ENCODE data around the gene RPL34.
"Not testable (repeated sequence)": the region's sequence is repeated elsewhere in the genome, so short reads cannot be mapped to it uniquely, and the experiment has no call there.

RPL34 gene

DNA sequence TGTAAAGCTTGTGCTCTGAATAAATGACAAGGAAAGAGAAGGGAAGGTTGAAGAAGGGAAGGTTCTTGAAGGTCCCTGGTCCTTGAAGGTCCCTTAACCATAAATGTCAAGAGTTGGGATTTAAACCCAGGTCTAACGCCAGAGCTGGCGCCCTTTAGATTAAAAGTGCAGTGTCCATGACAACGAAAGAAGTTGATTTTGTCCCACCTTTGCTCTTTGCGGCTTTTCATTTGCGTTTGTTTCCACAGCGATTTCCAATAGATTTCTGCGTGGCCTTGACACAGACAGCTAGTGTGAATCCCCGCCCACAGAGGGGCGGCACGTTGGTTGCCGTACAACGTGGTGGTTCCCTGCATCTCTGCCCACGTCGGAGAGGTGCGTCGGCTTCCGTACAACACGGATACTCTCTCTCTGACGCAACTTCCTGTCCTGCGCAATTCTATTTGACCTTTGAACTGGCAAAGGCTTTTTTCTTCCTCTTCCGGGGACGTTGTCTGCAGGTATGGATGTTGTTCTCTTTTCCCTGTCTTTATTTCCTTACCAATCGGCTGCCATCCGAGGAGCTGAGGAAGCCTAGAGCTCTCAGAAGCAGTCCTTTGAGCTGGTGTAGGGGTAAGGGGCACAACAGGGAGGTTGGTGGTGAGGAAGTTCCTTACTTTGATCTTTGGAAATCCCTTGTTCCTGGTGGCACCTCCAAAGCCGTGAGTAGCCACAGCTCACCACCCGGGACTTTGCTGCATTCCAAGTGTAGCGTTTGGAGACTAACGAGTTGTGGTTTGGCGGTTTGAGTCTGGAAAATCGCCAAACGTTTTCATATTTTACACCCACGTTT, at the start of gene RPL34:
TSS of gene RPL34 (plus strand) at position 476 of the 832 bp plus-strand sequence. CDS start 1,384 bp downstream, outside the sequence.
- DNase-seq (ENCODE audit: low read depth): peak; percentile 97

DNA sequence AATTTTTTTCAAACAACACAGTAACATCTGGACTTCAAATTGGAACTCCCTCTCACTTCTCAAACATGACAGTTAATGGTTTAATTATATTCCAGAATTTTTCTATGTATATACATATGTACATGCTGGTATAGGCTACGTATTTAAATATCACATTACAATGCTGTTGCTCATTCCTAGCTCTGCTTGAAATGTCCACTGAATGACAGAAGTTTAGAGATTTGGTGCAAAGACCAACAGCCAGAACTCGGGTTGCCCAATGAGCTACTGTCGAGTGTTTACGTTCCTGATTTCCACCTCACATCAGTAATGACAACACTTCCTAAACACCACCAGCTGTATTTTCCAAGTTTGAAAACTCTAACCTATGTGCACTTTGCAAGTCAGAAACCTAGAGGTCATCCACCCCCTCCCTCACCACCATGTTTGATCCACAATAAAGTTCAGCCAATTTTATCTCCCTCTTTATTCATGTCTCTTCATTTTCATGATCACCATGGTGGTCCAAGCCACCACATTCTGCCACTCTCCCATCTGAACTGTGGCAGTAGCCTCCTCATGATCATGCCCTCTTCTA, 49.3 kb upstream of the RPL34 start:
- DNase-seq (ENCODE audit: low read depth): no peak

DNA sequence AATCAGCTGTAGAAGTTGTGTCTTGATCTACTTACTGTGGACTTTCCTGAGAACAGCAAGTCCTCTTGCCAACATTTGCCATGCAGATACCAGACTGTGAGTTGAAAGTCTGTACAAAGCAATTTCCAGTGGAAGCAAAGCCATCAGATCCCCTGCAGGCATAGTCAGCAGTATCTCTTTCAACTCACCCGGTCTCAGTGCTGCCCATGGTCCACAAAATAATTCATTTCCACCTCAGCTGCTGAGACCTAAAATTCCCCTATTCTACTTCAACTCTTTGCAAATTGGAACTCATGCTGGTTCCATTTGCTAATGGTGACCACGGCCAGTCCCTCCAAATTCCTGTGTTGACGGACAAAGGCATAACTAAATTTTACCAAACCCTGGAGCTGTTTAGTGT, 46.0 kb upstream of the RPL34 start:
- DNase-seq (ENCODE audit: low read depth): no peak

DNA sequence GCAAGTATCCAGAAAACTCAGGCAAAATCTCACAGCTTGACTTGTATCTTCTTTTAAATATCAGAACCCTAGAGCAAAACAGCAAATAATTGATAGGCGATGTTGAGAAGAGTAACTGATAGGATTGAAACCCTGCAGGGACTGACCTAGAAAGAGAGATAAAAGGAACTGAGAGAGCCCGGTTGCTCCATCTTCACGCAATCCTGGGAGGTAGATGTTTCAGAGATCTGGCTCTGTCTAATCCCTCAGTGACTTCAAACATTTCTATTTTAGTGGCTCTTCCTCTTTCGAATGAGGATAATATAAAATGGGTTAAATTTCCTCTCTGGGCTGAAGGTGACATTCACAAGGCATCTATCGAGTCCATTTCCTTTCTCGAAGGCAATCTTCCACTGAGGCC, 39.3 kb upstream of the RPL34 start:
- DNase-seq (ENCODE audit: low read depth): no peak

DNA sequence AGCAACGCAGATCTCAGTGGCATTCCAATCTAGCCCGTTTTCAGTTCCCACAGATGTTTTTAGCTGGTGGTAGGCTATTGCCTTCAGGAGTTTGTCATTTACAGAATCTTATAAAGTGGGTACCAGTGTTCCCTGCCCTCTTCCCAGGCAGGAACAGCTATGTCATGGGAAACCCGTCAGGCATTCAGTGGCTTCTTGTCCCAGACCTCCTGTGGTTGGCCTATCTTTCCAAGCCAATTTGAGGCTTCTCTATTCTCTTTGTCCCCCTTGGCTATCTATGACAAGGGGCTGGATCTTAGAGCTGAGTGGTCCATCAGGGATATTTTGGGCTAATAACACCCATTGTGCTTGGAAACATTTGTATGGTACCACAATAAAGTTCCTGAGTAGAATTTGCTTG, 33.6 kb upstream of the RPL34 start:
- no peak for DNase-seq (ENCODE audit: low read depth)

DNA sequence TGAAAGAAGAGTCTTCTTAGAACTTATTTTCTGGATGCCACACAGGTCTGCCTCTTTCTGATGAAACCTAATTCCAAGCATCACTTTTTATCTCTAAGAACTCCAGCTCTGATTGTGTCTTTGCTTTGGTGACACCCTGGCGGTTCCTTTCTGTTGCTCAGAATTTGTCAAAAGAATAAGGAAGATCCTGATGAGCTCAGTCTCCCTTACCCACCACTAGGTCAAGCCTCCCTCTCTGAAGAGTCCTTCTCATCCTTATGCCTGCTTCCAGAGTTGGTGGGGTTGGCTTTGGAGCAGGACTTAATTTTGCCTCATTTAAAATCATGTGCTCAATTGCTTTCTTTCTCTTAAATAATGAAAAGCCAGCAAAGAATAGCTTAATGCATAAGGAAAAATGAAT, 31.5 kb upstream of the RPL34 start:
- DNase-seq (ENCODE audit: low read depth): no peak

DNA sequence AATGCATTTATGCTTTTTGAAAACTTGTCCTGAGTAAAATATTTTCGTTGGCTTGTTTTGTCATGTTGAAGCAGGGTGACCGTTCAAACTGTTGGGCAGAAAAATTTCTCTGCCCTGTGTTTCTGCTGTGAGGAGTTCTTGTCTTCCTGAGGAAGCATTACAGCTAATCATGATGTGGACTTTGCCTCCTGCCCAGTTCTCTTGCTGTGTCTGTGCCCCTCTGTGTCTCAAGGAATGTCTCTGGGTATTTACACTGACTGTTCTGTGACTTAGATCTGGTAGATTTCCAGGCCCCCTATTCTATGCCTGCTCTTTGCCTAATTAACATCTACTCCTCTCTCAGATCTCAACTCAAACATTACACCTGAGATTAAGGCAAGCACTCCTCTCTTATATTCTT, 30.4 kb upstream of the RPL34 start:
- no peak for DNase-seq (ENCODE audit: low read depth)

DNA sequence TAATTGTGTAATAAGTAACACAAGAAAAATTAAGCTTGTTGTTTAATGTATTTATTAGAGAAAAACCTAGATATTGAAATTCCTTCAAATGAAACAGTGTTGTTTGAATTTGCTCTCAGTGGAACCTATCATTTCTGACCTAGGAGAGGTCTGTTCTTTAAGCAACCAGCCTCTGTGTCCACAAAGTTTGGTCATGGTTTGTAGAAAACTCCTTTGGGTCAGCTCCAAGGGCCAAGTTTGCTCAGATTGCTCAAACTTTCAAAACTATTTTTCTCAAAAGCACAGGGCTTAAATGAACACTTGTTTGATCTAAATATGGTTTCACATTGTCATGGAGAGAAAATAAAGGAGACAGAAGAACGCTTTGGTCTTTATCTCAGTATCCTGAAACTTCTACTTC, 29.6 kb upstream of the RPL34 start:
- no peak for DNase-seq (ENCODE audit: low read depth)

DNA sequence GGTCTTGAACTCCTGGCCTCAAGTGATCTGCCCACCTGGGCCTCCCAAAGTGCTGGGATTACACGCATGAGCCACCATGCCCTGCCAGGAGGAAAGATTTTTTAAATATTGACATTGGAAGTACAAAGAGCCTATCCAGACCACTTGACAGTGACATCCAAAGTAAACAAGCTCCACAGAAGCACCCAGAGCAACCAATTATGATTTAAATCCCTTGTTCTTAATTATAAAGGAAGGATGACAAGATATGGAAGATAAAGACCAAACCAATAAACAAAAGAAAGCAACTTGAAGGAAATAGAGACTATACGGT, 27.7 kb upstream of the RPL34 start:
- no peak for DNase-seq (ENCODE audit: low read depth)

DNA sequence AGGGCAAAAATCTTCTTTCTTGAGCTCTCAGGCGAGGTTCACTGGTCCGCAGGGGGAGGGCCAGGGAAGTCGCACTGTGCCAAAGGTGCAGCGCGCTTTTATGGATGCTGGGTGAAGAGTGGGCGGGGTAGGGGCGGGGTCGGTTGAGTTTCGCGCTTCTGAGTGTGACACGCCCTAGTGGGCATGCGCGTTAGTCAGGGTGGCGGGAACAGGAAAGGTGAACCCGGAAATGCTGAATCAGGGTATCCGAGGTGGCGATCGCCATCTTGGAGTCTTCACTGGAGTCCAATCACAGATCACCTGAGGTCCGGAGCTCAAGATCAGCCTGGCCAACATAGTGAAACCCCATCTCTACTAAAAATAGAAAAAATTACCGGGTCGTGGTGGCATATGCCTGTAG, 26.1 kb upstream of the RPL34 start:
- not testable (repeated sequence) for DNase-seq (ENCODE audit: low read depth)

DNA sequence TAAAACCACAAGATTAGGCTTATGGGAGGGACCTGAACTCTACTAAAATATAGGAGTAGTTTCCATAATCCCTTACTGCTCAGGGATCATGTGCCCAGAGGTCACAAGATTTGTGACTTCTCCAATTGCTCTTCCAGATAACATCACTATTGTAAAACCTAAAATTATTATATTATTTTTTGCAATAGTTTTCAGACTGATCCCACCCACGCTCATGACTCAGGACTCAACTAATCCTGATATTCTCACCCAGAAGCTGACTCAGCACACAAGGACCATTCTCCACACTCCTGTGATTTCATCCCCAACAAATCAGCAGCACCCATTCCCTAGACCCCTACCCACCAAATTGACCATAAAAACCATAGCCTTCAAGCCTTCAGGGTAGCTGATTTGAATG, 24.0 kb upstream of the RPL34 start:
- DNase-seq (ENCODE audit: low read depth): no peak

DNA sequence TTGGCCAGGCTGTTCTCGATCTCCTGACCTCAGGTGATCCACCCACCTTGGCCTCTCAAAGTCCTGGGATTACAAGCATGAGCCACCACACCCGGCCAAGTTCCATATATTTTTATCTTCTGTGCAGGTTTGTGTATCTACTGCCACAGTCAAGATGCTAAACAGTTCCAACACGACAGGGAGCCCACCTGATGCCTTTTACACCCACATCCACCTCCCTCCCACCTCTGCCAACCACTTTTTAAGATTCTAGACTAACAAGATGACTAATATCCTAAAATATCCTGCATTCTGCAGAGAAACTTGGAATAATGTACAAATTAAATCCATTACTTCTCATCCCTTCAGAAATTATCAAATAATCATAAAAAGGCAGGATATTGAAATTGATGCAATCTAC, 19.3 kb upstream of the RPL34 start:
- no peak for DNase-seq (ENCODE audit: low read depth)

DNA sequence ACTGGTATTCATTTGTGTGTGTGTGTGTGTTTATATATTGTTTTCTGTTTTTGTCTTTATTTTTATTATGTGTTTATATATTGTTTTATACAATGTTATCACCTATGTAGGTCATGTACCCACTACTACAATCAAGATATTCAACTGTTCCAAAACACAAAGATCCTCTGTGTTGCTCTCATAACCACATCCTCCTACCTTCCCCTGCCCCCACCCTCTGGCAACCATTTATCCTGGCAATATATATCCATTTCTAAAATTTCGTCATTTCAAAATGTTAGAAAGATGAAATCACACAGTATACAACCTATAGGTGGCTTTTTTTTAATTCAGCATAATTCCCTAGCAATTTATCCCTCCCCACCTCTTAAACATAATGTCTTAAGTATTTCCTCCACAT, 18.8 kb upstream of the RPL34 start:
- DNase-seq (ENCODE audit: low read depth): no peak

DNA sequence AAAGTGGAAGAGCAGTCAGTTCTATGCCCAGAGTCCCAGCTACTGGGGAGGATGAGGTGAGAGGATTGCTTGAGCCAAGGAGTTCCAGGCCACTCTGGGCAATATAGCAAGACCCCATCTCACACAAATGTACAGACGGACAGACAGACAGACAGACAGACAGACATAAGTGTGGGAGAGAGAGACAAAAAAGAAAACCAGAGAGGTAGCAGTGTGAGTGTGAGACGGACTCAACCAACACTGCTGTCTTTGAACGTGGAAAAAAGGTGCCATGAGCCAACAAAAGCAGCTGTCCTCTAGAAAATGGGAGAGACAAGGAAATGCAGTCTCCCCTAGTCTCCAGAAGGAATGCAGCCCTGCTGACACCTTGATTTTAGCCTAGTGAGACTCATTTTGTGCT, 18.2 kb upstream of the RPL34 start:
- DNase-seq (ENCODE audit: low read depth): no peak

DNA sequence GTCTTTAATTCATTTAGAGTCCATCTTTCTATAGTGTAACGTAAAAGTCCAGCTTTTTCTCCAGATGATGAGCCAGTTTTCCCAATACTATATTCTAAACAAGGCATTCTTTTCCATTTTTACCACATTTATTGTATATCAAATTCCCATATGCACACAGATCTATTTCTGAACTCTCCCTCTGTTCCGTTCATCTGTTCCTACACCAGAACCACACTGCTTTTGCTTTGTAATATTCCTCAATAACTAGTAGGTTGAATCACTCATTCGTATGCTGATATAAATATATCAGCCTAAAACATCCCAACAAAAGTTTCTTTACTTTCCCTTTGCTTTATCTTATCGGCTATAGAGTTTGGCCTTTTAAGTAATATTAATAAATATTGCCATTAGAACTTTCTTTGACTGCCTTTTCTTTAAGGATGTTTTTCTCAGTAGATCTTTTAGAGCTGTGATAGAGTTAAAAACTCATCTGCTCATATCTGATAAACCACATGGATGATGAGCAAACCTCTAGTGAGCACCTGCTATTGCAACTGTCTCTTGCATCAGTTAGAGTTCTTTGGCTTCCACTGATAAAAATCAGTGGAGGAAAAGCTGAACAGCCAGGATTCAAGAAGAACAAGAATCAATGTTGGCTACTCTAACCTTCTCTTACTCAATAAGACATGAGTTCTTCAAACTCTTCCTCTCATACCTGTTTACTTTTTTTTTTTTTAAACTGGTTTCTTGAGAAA, 13.1 kb upstream of the RPL34 start:
- no peak for DNase-seq (ENCODE audit: low read depth)

DNA sequence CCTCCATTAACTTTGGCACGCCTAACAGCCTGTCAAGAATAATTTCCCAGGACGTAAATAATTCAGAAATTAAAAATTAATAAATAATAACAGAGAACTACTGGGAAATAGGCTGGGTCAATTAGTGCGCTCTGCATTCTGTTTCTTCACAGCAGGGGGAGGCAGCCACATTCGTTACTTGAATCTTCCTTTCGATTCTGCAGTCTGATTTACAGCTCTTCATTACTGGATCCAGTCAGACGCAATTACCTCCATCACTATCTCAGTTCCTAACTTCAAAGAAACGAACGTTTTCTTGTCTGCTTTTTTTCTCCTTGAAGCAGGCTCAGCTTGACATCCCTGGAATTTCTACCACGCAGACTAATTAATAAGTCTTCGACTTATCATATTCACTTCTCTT, 9.0 kb upstream of the RPL34 start:
- no peak for DNase-seq (ENCODE audit: low read depth)

DNA sequence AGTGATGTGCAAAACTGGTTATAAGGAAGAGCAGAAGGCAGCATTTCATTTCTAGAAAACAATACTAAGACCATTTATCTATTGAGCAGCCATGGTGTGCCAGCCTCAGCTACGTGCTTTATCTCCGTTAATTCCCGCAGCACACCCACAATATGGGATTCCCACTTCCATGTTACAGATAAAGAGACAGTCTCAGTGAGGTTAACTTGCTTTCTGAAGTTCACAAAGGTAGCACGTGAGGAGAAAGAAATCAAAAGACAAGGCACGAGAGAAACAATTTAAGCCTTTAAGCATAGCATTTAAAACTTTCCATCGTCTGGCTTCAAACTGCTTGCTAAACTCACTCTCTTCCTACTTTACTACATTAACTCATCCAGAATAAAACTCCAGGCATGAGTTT, 8.0 kb upstream of the RPL34 start:
- no peak for DNase-seq (ENCODE audit: low read depth)

DNA sequence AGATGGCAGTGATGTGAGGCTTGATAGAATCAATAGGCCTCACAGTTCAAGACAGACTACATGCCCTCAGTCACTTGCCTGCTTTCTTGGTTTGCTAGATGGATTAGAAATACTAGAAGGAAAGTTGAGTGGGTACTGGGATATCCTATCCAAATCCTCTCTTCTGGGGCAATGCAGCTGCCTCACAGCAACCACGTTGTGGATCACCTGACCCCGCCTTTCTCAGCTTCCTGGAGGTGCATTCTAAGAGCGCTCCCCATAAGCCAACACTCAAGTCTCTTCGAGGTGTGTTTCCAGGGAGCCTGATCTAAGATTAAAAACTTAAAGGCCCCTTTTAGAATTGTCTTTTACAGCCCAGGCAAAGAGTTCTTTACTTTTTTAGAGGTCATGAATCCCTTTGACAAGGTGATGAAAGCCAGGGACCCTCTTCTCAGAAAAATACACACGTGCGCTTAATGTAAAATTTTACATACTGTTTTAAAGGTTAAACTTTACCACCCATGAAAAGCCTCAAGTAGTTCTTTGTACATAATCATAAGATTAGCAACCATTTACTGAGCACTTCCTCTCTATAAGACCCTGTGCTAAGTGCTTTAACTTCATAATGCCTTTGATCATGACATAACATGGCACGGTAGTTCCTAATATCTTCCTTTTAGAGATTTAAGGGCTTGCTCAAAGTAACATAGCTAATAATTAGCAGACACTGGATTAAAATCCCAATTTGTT, 840 bp upstream of the RPL34 start:
- DNase-seq (ENCODE audit: low read depth): no peak

DNA sequence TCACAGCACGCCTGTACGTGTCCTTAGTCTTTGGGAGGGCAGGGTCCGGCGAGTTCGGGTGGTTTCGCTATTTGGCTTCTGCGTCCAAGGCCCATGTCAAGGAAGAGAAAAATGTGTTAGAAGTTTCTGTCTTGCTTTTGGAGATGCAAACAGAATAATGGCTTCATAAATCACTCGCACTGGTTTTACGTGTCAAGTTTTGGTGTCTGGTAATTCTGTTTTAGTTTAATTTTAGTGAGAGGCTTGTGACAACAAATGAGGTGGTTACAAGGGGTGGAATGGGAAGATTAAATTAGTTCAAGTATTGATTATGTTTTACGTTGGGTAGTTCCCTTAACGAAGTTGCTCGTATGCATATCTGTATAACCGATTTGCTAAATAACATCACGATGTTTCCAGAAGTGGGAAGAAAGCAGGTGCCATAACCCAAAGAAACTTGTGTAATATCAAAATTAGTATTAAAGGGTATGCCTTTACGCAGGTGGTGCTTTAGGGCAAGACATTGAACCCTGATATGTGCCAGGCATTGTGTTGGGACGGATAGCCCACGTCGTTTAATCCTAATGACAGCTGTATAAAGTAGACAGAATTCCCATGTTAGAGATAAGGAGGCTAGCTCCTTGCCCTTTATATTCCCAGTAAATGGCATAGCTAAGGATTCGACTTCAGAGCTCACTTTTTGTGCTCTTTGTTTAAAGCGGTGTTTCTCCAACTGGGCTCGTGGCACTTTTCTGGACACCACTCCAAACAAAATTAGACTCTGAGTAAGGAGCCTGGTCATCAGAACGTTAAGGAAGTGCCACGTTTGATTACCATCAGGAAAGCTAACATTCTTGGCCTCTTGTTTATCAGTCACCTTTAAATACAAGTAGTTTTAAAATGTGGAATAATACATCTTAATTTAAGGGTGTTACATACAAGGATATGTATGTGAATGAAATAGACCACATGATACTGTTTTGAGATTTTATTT, 843 bp downstream of the RPL34 start:
- DNase-seq (ENCODE audit: low read depth): no peak

DNA sequence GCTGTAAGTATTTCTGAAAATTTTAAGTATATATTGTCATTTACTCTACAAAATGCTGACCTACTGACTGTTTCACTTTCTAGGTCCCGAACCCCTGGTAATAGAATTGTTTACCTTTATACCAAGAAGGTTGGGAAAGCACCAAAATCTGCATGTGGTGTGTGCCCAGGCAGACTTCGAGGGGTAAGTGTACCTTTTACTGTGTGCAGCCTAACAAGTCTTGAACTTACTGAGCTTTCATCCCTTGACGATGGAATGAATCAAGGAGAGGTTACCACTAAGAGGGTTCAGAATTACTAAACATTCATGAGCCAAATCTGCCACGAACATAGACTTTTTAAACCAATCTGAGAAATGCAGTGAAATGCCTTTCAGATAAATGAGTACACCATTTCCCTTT, 1.6 kb downstream of the RPL34 start:
- DNase-seq (ENCODE audit: low read depth): no peak

DNA sequence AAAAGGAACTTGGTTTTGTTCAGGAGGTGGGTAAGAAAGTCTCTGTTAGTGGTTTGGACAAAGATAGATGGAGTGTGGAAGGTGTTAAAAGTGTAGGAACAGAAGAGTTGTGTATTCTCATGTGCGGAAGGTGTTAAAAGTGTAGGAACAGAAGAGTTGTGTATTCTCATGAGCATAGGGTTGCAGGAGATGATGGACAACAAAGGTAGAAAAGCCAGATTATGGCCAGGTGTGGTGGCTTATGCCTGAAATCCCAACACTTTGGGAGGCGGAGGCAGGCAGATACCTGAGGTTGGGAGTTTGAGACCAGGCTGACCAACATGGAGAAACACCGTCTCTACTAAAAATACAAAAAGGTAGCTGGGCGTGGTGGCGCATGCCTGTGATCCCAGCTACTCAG, 2.5 kb downstream of the RPL34 start:
- DNase-seq (ENCODE audit: low read depth): no peak
